ENCODE data around the gene SLC22A15.
"Not testable (repeated sequence)": the region's sequence is repeated elsewhere in the genome, so short reads cannot be mapped to it uniquely, and the experiment has no call there.

SLC22A15 gene

GRCh38 chr1:116044071-116044470 lies 67.8 kb downstream of the SLC22A15 start:
- no peak overlapping the region for H3K27ac Mint-ChIP-seq
- H3K36me3 Mint-ChIP-seq = no peaks in the 10 kb centered on the region
- H3K4me1 Mint-ChIP-seq = no peaks in the 10 kb centered on the region
- H3K9me3 Mint-ChIP-seq = no peaks in the 10 kb centered on the region
- H3K27me3 Mint-ChIP-seq = peaks cover 19% of the 10 kb centered on the region
- H3K4me3 Mint-ChIP-seq = no peak overlapping the region

GRCh38 chr1:116046933-116047332 lies 70.6 kb downstream of the SLC22A15 start:
- not testable (repeated sequence) for H3K27ac Mint-ChIP-seq, H3K36me3 Mint-ChIP-seq, H3K4me1 Mint-ChIP-seq, H3K9me3 Mint-ChIP-seq, H3K4me3 Mint-ChIP-seq
- peaks cover 23% of the 10 kb centered on the region for H3K27me3 Mint-ChIP-seq

GRCh38 chr1:116051896-116052295 lies 75.6 kb downstream of the SLC22A15 start:
- H3K4me1 Mint-ChIP-seq, H3K27ac Mint-ChIP-seq, H3K36me3 Mint-ChIP-seq, H3K4me3 Mint-ChIP-seq, H3K9me3 Mint-ChIP-seq: not testable (repeated sequence)
- H3K27me3 Mint-ChIP-seq = peaks cover 17% of the 10 kb centered on the region

GRCh38 chr1:116062201-116062600 lies 85.9 kb downstream of the SLC22A15 start:
- H3K36me3 Mint-ChIP-seq = no peaks in the 10 kb centered on the region
- no peak overlapping the region for H3K27ac Mint-ChIP-seq
- no peak overlapping the region for H3K4me3 Mint-ChIP-seq
- no peaks in the 10 kb centered on the region for H3K4me1 Mint-ChIP-seq
- H3K9me3 Mint-ChIP-seq = peaks cover 5% of the 10 kb centered on the region
- peaks cover 4% of the 10 kb centered on the region for H3K27me3 Mint-ChIP-seq

GRCh38 chr1:116064616-116065015 lies 88.3 kb downstream of the SLC22A15 start:
- peaks cover 13% of the 10 kb centered on the region for H3K27me3 Mint-ChIP-seq
- peaks cover 2% of the 10 kb centered on the region for H3K36me3 Mint-ChIP-seq
- H3K27ac Mint-ChIP-seq = no peak overlapping the region
- H3K4me1 Mint-ChIP-seq = no peaks in the 10 kb centered on the region
- H3K4me3 Mint-ChIP-seq = no peak overlapping the region
- no peaks in the 10 kb centered on the region for H3K9me3 Mint-ChIP-seq

GRCh38 chr1:116066868-116067565 lies 90.7 kb downstream of the SLC22A15 start:
- peaks cover 2% of the 10 kb centered on the region for H3K36me3 Mint-ChIP-seq
- no peak overlapping the region for H3K4me3 Mint-ChIP-seq
- H3K9me3 Mint-ChIP-seq = no peaks in the 10 kb centered on the region
- peaks cover 13% of the 10 kb centered on the region for H3K27me3 Mint-ChIP-seq
- no peak overlapping the region for H3K27ac Mint-ChIP-seq
- H3K4me1 Mint-ChIP-seq = no peaks in the 10 kb centered on the region

- H3K9me3 Mint-ChIP-seq = no peaks in the 10 kb centered on the region
- H3K4me3 Mint-ChIP-seq = no peak overlapping the region
- peaks cover 13% of the 10 kb centered on the region for H3K27me3 Mint-ChIP-seq
- no peaks in the 10 kb centered on the region for H3K4me1 Mint-ChIP-seq
- H3K36me3 Mint-ChIP-seq = peaks cover 2% of the 10 kb centered on the region
- H3K27ac Mint-ChIP-seq = no peak overlapping the region
These were observed 91.2 kb downstream of the SLC22A15 start for GRCh38 chr1:116067566-116067890.

GRCh38 chr1:116075575-116075974 lies 99.3 kb downstream of the SLC22A15 start:
- no peak overlapping the region for H3K27ac Mint-ChIP-seq

GRCh38 chr1:116075990-116076389 lies 99.7 kb downstream of the SLC22A15 start:
- no peak overlapping the region for H3K27ac Mint-ChIP-seq
- H3K27me3 Mint-ChIP-seq = no peaks in the 10 kb centered on the region
- H3K4me1 Mint-ChIP-seq = no peaks in the 10 kb centered on the region
- H3K9me3 Mint-ChIP-seq = no peaks in the 10 kb centered on the region
- no peak overlapping the region for H3K4me3 Mint-ChIP-seq
- no peaks in the 10 kb centered on the region for H3K36me3 Mint-ChIP-seq

More at GRCh38 chr1:116075575-116075974, 99.3 kb downstream of the SLC22A15 start:
- H3K4me3 Mint-ChIP-seq = no peak overlapping the region
- no peaks in the 10 kb centered on the region for H3K9me3 Mint-ChIP-seq
- no peaks in the 10 kb centered on the region for H3K36me3 Mint-ChIP-seq
- no peaks in the 10 kb centered on the region for H3K27me3 Mint-ChIP-seq
- H3K4me1 Mint-ChIP-seq = no peaks in the 10 kb centered on the region

GRCh38 chr1:116076831-116077230 lies 100.5 kb downstream of the SLC22A15 start:
- H3K36me3 Mint-ChIP-seq = no peaks in the 10 kb centered on the region
- H3K27ac Mint-ChIP-seq = no peak overlapping the region
- no peaks in the 10 kb centered on the region for H3K4me1 Mint-ChIP-seq
- no peaks in the 10 kb centered on the region for H3K9me3 Mint-ChIP-seq
- H3K4me3 Mint-ChIP-seq = no peak overlapping the region
- no peaks in the 10 kb centered on the region for H3K27me3 Mint-ChIP-seq

GRCh38 chr1:116078699-116079223 lies 102.4 kb downstream of the SLC22A15 start:
- no peak overlapping the region for H3K4me3 Mint-ChIP-seq
- peaks cover 1% of the 10 kb centered on the region for H3K27me3 Mint-ChIP-seq
- no peaks in the 10 kb centered on the region for H3K4me1 Mint-ChIP-seq
- H3K27ac Mint-ChIP-seq = no peak overlapping the region
- H3K9me3 Mint-ChIP-seq = no peaks in the 10 kb centered on the region
- H3K36me3 Mint-ChIP-seq = no peaks in the 10 kb centered on the region

- H3K4me1 Mint-ChIP-seq = no peaks in the 10 kb centered on the region
- H3K9me3 Mint-ChIP-seq = peaks cover 26% of the 10 kb centered on the region
- peaks cover 15% of the 10 kb centered on the region for H3K36me3 Mint-ChIP-seq
- H3K4me3 Mint-ChIP-seq = no peak overlapping the region
- peaks cover 32% of the 10 kb centered on the region for H3K27me3 Mint-ChIP-seq
- H3K27ac Mint-ChIP-seq = no peak overlapping the region
These were observed 111.3 kb downstream of the SLC22A15 start for GRCh38 chr1:116087628-116088027.

GRCh38 chr1:116089870-116090269 lies 113.6 kb downstream of the SLC22A15 start:
- Mint-ChIP-seq H3K27ac (no peak overlapping the region), H3K4me3 (no peak overlapping the region), H3K9me3 (peaks cover 27% of the 10 kb centered on the region), H3K36me3 (peaks cover 18% of the 10 kb centered on the region), H3K4me1 (no peaks in the 10 kb centered on the region), H3K27me3 (peaks cover 39% of the 10 kb centered on the region)

- H3K9me3 Mint-ChIP-seq = peaks cover 34% of the 10 kb centered on the region
- peaks cover 20% of the 10 kb centered on the region for H3K36me3 Mint-ChIP-seq
- H3K27ac Mint-ChIP-seq = no peak overlapping the region
- no peak overlapping the region for H3K4me3 Mint-ChIP-seq
- H3K27me3 Mint-ChIP-seq = peaks cover 43% of the 10 kb centered on the region
- no peaks in the 10 kb centered on the region for H3K4me1 Mint-ChIP-seq
These were observed 114.8 kb downstream of the SLC22A15 start for GRCh38 chr1:116091083-116091482.

- H3K4me3 Mint-ChIP-seq = no peak overlapping the region
- peaks cover 32% of the 10 kb centered on the region for H3K27me3 Mint-ChIP-seq
- peaks cover 39% of the 10 kb centered on the region for H3K9me3 Mint-ChIP-seq
- no peaks in the 10 kb centered on the region for H3K4me1 Mint-ChIP-seq
- no peak overlapping the region for H3K27ac Mint-ChIP-seq
- H3K36me3 Mint-ChIP-seq = peaks cover 21% of the 10 kb centered on the region
These were observed 116.6 kb downstream of the SLC22A15 start for GRCh38 chr1:116092752-116093489.

- no peaks in the 10 kb centered on the region for H3K4me1 Mint-ChIP-seq
- H3K27me3 Mint-ChIP-seq = peaks cover 23% of the 10 kb centered on the region
- H3K27ac Mint-ChIP-seq = no peak overlapping the region
- peaks cover 13% of the 10 kb centered on the region for H3K36me3 Mint-ChIP-seq
- H3K9me3 Mint-ChIP-seq = peaks cover 21% of the 10 kb centered on the region
- H3K4me3 Mint-ChIP-seq = no peak overlapping the region
These were observed 118.7 kb downstream of the SLC22A15 start for GRCh38 chr1:116095027-116095426.

Measured in activated naive CD4-positive, alpha-beta T cell treated with anti-CD3 and anti-CD28 coated beads, Interleukin-2, amount 50 U/mL, for 24 hours (primary cell).